ENCODE measurements around the gene CHL1.

Gene CHL1

DNA sequence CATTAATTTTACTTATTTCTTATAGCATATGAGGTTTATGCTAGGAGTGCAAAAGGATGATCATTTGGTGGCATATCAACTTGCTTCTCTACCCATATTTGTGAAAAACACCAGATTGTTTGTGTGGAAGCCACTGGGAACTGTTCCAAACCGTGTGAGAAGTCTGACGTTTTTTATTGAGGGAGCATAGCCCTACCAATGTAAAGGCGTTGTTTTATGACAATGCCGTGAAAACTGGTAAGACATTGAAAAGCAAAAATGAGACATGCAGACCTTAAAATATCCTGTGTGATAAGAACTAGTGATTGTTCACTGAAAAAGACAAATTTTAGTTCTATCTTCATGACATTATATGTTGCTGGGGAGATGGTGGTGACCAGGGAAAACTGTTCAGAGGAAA lies 87.8 kb downstream of the CHL1 start:
- DNase-seq (ENCODE audit: low read depth), result no peak

DNA sequence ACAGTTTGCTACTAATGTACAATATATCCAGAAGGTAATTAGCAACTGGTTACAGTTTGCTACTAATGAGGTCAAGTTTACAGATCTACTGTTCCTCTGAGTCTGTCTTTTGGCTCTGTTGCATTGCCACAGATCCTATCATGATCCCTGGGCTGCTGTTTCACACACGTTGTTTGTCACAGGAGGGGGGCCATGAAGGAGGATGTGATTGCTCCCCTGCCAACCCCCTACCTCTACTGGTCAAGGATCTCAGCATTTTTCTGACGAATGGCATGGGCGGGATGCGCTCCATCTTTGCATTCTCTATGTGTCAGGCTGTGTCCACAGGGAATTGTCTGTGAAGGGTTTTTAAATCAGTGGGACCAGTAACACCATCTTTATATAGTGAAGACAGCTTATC lies 91.9 kb downstream of the CHL1 start:
- no peak for DNase-seq (ENCODE audit: low read depth)

DNA sequence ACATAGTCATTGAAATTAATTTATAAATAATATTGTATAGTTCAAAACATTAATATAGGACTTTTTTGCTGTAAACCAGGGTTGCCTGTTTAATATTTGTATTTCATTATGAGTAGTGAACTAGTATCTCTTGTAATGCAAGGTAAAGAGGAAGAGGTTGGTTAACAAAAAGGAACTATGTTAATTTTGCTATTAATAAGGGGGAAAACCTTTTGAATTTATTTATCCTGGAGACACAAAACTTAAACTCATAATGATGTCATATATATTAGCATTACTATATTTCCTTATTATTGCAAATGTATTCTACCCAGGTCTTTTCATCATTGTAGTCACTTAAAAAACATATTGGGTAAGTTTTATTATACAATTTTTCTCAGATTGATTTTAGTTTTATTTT lies 94.5 kb downstream of the CHL1 start:
- DNase-seq (ENCODE audit: low read depth), result no peak

DNA sequence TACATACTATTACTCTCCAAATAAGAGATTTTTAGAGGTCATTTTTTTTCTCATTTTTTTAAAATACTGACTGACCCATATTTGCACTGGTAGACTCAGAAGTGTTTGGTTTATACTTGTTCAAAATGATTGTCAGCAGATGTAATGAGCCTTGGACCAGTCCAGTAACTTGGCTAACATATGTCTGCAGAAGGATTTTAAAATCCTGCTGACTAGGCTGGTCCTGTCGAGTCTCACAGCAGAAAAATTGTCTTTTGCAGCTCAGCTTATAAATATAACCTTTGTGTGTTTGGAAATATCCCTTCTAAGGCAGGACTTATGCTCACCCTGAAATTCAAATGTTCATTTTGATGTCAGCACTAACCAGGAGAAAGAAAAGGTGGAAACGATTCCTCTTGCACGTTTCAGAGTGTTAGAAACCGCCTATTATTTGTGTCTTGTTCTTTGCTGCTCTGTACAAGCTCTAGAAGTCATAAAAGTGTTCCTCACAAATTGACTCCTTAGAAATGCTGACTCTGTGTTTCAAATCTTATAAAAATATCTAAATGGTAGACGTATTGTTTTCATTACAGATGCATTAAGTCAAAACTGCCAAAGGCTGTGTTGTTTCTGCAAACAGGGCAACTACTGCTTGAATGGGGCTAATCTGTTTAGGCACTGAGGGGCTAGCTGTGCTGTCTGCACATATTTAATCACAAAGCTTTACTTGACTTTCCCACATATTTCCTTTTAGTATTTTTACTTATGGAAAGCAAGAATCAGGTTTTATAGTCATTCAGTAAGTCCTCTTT lies 95.3 kb downstream of the CHL1 start:
- DNase-seq (ENCODE audit: low read depth), result no peak

DNA sequence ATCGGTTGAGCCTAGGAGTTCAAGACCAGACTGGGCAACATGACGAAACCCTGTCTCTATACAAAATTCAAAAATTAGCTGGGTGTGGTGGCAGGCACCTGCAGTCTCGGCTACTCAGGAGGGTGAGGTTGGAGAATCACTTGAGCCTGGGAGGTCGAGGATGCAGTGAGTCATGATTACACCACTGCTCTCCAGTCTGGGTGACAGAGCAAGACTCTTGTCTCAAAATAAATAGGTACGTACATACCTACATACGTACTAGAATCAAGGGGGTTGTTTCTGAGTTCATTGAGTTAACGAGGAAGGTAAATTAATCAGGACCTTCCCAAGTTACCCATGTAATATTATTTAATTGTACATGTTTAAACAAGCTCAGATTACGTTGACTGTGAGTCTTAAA lies 97.5 kb downstream of the CHL1 start:
- no peak for DNase-seq (ENCODE audit: low read depth)

DNA sequence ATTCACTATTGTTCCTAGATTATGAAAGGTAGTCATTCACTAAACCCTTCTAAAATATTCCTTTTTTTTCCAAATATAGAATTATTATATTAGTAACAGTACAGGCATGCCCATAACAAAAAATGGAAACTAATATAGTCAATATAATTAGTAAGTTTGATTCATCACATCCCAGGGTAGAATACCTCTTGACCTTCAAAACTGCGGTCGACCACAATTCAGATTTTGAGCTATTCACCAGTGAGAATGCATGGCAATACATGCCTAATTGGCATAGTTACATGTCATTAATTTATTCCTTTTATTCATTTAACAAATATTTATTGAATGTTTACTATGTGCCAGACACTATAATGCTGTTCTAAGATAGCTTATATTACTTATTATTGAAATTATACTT lies 98.0 kb downstream of the CHL1 start:
- no peak for DNase-seq (ENCODE audit: low read depth)

DNA sequence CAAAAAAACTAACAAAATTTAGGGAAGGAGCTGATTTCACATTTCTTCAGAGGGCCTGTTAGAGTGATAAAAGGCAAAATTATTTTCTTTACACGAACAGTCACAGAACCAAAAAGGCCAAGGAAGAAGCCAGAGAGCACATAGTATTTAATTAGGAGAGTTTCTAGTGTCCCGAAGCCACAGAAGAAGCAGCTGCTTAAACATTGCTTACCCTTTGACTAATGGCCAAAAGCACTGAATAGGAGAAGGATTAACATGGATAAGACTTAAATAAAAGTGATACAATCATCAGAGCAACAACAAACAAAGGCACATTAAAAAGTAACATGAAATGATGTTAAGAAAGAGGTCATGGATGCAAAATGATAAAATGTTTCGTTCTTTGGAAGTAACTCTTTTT lies 98.6 kb downstream of the CHL1 start:
- no peak for DNase-seq (ENCODE audit: low read depth)

DNA sequence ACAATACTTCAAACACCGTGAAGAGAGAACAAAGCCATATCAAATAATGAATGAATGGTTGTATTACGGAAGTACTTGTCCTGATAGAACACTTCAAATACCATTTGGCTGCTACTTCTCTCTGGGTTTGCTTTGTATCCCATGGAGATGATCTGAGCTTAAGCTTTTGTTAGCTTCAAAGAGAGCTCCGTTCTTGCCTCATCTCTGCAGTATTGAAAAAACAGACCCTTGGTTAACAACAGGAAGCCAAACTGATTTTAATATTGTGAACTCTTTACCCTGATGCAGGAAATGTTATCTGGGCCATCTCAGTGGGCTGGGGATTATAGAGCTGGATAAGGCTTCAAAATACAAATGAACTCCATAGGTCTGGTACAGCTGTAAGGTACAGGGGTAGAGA lies 101.0 kb downstream of the CHL1 start:
- no peak for DNase-seq (ENCODE audit: low read depth)

DNA sequence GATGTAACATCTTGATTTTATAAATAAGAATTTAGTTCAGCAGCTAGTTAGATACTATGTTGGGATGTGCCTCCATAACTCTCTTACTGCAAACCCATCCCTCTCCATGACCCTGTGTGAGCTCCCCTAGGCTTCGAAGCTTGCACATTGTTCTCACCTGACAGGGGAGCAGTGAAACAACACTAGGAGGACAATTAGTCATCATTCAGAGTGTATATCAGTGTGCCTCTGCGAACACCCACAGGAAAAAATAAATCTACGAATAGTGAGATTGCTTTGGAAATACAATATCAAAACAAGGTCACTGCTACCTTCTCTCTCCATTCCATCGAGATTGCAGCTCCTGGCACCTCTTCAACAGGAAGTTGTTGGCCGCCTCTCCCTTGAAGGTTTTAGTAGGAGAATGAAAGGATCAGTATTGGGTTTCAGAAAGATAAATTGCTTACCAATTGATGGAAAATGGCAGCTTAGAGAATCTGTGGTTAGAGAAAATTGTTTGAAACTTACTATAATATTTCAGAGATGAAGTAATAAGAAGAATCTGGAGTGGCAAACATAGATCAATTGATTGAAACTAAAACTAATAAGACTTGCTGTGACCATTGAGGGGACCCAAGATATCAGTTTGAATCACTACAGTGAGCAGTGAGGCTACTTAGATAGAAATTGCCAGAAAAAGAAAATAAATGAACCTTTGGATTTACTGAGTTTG lies 103.2 kb downstream of the CHL1 start:
- no peak for DNase-seq (ENCODE audit: low read depth)

DNA sequence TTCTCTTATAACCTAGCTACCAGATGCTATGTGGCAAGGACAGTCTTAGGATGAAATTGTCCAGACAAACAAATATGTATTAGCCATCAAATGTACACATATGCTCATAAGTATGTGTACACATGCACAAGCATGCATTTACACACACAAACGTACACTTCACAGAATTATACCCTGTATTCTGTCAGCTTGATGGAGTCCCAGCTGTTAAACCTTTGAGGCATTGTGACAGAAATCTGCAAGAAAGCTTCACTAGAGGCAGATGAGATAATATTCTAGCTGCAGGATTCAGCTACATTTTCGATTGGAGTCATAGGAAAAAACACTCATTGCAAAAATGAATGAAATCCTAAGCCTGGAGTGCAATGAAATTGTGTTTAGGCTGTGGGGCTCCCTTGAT lies 110.6 kb downstream of the CHL1 start:
- DNase-seq (ENCODE audit: low read depth), result no peak

DNA sequence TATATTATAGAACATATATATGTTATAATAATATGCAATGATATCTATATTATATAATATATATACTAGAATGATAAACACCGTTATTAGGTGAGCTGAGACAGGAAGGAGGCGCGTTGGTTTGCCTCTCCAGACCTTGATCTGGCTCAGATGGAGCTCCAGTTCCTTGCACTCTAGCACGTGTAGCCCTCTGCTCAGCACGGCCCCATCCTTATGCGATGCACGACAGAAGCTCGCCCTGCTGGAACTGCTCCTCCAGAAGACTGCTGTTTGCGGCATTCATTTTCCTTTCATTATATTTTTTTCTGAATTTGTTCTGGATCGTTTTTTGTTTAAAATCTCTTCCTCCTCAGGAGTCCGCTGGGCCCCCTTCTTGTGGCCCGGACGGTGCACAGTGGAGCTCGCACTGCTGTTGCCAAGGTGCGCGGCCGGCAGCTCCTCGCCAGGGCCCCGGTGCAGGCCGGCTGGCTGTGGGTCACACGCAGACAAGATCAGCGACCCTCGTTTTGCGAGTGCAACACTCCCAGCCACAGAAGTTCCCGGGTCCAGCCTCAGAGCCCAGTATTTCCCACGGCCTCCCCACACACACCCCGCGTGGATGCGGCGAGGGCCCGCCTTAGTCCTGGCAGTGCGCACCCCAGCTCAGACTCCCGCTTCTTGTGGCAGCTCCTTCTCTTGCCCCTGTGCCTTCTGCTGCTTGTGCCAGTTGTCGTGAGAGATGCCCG lies 112.2 kb downstream of the CHL1 start:
- DNase-seq (ENCODE audit: low read depth), result no peak

DNA sequence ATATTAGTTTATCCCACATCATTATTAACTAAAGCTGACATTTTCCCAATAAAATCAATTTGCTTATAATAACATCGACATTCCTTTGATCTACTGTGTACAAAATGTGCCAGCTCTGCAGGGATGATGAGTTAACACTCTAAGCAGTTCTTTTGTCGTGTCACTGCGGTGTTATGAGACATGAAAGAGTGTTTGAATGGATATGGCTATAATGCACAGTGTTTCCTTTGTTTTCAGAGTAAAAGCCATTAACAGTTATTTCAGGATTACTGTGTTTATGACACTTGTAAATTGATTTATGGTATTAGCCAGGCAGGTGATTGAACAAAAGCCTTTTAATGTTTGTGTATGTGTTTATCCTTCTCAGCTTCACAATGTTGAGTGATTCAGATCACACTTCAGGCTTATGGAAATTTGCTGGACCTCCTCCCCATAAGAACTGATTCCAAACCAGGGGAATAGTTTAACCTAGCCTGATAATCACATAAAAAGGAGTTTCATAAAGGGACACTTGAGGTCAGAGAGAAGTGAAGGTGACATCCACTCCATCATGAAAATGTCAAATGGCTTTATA lies 115.7 kb downstream of the CHL1 start:
- DNase-seq (ENCODE audit: low read depth), result no peak

DNA sequence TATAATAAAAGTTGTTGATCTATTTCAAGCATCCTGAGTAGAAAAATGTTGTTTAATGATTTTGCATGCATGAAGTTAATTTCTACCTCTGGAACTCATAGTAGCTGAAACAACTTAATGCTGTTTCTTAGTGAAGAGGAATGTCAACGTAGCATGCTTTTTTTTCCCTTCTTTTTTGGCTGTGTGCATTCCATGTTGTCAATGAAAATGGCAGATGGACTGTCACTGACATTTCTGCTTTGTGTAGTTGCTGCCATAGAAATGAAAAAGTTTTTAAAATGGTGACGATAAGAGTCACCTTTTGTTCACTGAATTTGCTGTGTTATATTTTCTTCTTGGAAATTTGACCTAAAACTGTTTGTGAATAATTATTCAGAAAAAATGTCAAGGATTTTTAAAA lies 116.3 kb downstream of the CHL1 start:
- no peak for DNase-seq (ENCODE audit: low read depth)

DNA sequence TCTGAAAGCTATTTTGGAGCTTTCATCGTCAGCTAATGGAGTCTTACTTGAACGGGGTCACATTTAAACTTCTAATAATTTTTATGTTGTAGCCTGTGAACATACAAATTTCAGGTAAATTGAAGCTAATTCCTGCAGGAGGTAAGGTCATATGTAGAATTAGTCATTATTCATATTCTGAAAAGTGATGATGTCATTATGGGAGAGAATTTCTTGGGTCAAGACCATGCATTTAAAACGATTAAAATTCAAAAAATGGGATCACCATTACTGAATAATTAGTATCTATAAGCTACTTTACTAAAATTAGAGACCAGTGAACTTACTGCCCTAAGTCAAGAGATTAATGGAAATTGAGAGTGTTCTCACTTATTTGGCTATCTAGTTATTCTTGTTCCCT lies 120.4 kb downstream of the CHL1 start:
- no peak for DNase-seq (ENCODE audit: low read depth)

DNA sequence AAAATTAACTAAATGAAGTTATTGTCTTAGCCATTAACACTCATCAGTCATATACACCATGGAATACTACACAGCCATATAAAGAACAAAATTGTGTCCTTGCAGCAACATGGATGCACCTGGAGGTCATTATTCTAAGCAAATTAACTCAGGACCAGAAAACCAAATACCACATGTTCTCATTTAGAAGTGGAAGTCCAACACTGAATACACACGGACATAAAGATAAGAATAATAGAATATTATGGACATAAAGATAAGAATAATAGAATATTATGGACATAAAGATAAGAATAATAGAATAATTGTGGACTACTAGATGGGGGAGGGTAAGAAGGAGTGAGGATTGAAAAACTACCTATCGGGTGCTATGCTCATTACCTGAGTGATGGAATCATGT lies 122.3 kb downstream of the CHL1 start:
- DNase-seq (ENCODE audit: low read depth), result no peak

DNA sequence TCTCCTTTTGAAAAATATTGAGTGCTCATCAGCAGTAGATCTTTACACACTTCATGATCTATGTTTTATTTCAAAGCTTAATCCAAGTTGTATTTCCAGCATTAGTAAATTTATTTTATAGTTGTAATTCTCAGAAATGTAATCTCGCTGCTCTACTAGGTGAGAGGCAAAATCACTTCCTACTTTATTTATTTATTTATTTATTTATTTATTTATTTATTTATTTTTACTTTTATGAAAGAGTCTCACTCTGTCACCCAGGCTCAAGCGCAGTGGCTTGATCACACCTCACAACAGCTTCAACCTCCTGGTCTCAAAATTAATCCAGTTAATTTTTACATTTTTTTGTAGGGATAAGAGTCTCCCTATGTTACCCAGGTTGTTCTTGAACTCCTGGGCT lies 127.9 kb downstream of the CHL1 start:
- no peak for DNase-seq (ENCODE audit: low read depth)

DNA sequence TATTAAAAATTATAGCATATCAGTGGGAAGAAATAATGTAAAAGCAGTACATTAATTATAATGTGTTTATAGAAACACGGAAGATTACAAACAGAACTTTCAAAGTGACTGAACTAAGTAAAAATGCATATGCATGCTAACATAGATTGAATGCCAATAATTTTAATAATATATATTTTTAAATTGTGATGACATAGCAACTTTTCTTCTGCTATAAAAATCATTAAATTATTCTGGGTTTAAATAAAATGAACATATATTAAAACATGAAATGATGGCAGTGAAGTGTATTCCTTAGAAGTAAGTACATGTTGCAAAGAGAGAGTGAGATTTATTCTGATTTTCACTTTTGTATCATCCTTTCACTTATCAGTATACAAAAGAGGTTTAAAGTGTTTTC lies 128.9 kb downstream of the CHL1 start:
- no peak for DNase-seq (ENCODE audit: low read depth)

DNA sequence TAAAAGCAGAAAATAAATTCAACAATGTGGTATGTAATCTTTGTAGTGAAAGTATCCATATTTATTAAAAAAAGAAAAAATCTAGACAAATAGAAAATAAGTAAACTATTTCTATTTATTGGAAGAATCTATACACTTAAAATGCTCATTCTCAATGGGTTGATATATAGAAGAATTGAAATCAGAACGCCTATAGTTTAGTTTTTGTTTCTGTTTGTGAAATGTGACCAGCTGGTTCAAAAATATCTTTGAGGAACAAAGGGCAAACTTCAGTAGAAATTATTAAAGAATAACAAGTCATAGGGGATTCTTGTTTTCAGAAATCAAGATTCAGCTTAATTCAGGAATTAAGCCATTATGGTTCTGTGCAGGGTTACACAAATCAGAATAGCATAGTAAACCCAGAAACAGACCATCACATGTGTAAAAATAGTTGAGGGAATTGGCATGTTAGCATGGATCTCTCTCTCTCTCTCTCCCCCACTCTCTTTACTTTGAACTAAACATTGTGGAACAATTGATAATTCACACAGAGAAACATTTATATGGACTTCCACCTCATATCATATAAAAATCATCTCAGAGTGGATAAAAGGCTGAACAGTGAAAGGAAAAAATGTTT lies 134.0 kb downstream of the CHL1 start:
- no peak for DNase-seq (ENCODE audit: low read depth)

DNA sequence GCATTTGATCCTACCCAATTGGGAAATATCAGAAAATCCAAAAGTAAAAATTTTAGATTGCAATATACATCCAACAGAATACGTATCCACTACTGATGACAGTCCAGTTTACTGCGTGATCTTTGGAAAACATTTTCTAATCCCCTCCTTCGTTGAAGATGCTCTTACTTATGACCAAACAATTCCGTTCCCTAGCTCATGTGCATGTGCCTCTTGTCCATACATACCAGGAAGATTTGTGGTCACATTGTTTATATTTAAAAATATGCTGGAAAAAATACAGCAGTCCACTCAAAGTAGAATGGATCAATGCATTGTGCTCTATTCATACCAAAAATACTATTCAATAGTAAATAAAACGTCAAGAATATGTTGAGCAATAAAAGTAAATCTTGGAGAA lies 135.3 kb downstream of the CHL1 start:
- DNase-seq (ENCODE audit: low read depth), result no peak

DNA sequence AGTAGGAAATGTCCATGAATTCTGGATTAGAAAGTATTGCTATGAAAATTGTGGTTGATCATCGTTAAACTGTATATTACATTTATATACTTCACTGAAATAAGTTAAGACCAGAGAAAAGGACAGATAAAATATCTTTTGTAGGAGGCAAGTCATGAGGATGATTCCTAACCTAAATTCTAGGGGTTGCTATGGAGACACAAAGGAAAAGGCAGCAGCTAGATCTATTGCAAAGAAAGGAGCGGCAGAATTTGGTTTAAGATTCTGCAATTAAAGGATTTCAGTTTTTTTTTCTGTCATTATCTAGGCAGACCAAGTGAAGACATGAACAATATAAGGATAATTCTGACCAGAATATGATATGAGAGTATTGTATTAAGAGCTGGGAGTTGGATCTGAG lies 136.1 kb downstream of the CHL1 start:
- no peak for DNase-seq (ENCODE audit: low read depth)

DNA sequence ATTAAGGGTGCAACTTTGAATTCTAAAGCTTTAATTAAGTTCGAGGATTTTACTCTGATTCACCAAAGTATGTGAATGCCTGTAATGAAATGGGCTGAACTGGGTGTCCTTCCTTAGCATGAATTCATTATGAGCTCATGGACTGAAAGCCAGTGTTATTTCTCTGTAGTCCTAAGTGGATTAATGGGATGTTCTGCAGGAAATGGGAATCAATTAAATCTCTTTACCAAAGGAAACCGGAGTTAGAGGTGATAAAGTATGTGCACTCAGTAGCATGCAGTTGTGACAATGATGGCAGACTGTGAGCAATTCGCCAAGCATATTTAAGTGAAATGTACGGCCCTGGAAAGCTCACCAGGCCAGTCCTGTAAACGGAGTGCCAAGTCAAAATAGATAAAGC lies 138.7 kb downstream of the CHL1 start:
- DNase-seq (ENCODE audit: low read depth), result no peak

DNA sequence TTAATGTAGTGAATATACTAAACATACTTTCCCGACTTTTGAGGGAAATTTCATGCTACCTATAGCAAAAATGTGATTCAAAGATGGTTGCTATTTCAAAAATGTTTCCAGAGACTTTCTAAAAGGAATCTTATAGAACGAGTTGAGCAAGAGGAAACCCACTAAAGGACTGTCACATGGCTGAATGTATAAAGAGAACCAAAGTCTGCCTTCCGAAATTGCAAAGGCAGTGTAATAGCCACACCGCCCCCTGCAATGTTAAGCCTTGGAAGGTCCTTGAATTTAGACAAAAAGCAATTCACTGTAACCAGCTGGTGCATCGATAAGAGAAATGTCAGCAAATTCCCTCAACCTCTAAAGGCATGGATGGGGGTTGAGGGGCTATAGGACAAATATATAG lies 142.8 kb downstream of the CHL1 start:
- DNase-seq (ENCODE audit: low read depth), result no peak
